ENCODE data around the gene TMCC2. TPM values are rescaled to one million over a fixed set of nuclear protein-coding genes. Genes with fewer than 3 reads are reported as not detected.

The TMCC2 gene
- total RNA-seq, 4 donors from 2014 or later, result 0.80 to 1.2 (median 1.1) TPM; not detected in 1

GRCh38 chr1:205304695-205305070 is 76.9 kb downstream of the TMCC2 start:
- Histone ChIP-seq H3K27ac (no peak overlapping the region), H3K27me3 (no peaks in the 10 kb centered on the region), H3K4me1 (peaks cover 13 to 54% (median 41%) of the 10 kb centered on the region in 4 donors), H3K36me3 (peaks cover 0 to 43% (median 23%) of the 10 kb centered on the region in 4 donors), H3K9me3 (no peaks in the 10 kb centered on the region), H3K4me3 (no peak overlapping the region)
- intact Hi-C loops (cut with DNase I; ENCODE audit: low total_unique reads), result no loop called here
- TF ChIP-seq EP300 (IDR thresholded peaks at IDR 0.05; ENCODE audit: low read depth), result no peak
- no peak for TF ChIP-seq POLR2AphosphoS5 (IDR thresholded peaks at IDR 0.05)
- WGBS, 2 donors (ENCODE audit: low coverage in 1 of 2), result 86% methylated on average over 1 of the region's 1 CpG; no CpG with 5 or more reads in 1 of the 2 donors
- DNase-seq, result no peak
- in situ Hi-C loops (cut with MboI; ENCODE audit: low pct_ligation_motif_present in 1 of 4, low pct_unique_long_range_greater_than_20kb in 1 of 4, low sequenced_read_pairs in 3 of 4), result no loop called here

GRCh38 chr1:205306929-205307566 is 79.3 kb downstream of the TMCC2 start:
- peaks cover 0 to 49% (median 24%) of the 10 kb centered on the region in 4 donors for H3K36me3 ChIP-seq
- intact Hi-C loops (cut with DNase I; ENCODE audit: low total_unique reads), result no loop called here
- WGBS, 2 donors (ENCODE audit: low coverage in 1 of 2), result 37 to 64% methylated on average over 2 to 7 of the region's 7 CpGs
- peak; percentile 81 for DNase-seq
- in situ Hi-C loops (cut with MboI; ENCODE audit: low pct_ligation_motif_present in 1 of 4, low pct_unique_long_range_greater_than_20kb in 1 of 4, low sequenced_read_pairs in 3 of 4), result no loop called here
- peaks cover 6 to 60% (median 35%) of the 10 kb centered on the region in 4 donors for H3K4me1 ChIP-seq
- H3K27me3 ChIP-seq, result no peaks in the 10 kb centered on the region
- H3K4me3 ChIP-seq, result no peak overlapping the region
- H3K27ac ChIP-seq, result peak overlapping the region; percentile 53 to 78 (median 61)
- no peak for TF ChIP-seq EP300 (IDR thresholded peaks at IDR 0.05; ENCODE audit: low read depth)
- no peak for TF ChIP-seq CTCF (IDR thresholded peaks at IDR 0.05)
- peak in 2 of 3 donors; percentile 47 to 73 for TF ChIP-seq POLR2AphosphoS5 (IDR thresholded peaks at IDR 0.05)
- no peak for TF ChIP-seq POLR2A (IDR thresholded peaks at IDR 0.05)
- no peaks in the 10 kb centered on the region for H3K9me3 ChIP-seq

- intact Hi-C loops (cut with DNase I; ENCODE audit: low total_unique reads), result no loop called here
- Histone ChIP-seq H3K27ac (no peak overlapping the region), H3K4me3 (no peak overlapping the region), H3K27me3 (no peaks in the 10 kb centered on the region), H3K36me3 (peaks cover 0 to 36% (median 15%) of the 10 kb centered on the region in 4 donors), H3K4me1 (peaks cover 18 to 80% (median 47%) of the 10 kb centered on the region in 4 donors), H3K9me3 (no peaks in the 10 kb centered on the region)
- in situ Hi-C loops (cut with MboI; ENCODE audit: low pct_ligation_motif_present in 1 of 4, low pct_unique_long_range_greater_than_20kb in 1 of 4, low sequenced_read_pairs in 3 of 4), result no loop called here
- TF ChIP-seq POLR2AphosphoS5 (IDR thresholded peaks at IDR 0.05), result no peak
- no peak for TF ChIP-seq CTCF (IDR thresholded peaks at IDR 0.05)
- TF ChIP-seq POLR2A (IDR thresholded peaks at IDR 0.05), result no peak
- TF ChIP-seq EP300 (IDR thresholded peaks at IDR 0.05; ENCODE audit: low read depth), result no peak
- no peak for DNase-seq
- WGBS, 2 donors (ENCODE audit: low coverage in 1 of 2), result 22% methylated on average over 1 of the region's 1 CpG; no CpG with 5 or more reads in 1 of the 2 donors
These were observed 82.0 kb downstream of the TMCC2 start for GRCh38 chr1:205309741-205310140.

GRCh38 chr1:205310976-205311704 is 83.4 kb downstream of the TMCC2 start:
- WGBS, 2 donors (ENCODE audit: low coverage in 1 of 2), result 80% methylated on average over 1 to 8 of the region's 8 CpGs
- Histone ChIP-seq H3K27me3 (no peaks in the 10 kb centered on the region), H3K4me3 (no peak overlapping the region), H3K4me1 (peaks cover 29 to 91% (median 58%) of the 10 kb centered on the region in 4 donors), H3K9me3 (no peaks in the 10 kb centered on the region), H3K27ac (peak overlapping the region in 2 of 4 donors; percentile 5 to 84), H3K36me3 (peaks cover 0 to 23% (median 9%) of the 10 kb centered on the region in 4 donors)
- no peak for DNase-seq
- in situ Hi-C loops (cut with MboI; ENCODE audit: low pct_ligation_motif_present in 1 of 4, low pct_unique_long_range_greater_than_20kb in 1 of 4, low sequenced_read_pairs in 3 of 4), result no loop called here
- TF ChIP-seq POLR2AphosphoS5 (IDR thresholded peaks at IDR 0.05), result no peak
- no peak for TF ChIP-seq EP300 (IDR thresholded peaks at IDR 0.05; ENCODE audit: low read depth)
- no peak for TF ChIP-seq CTCF (IDR thresholded peaks at IDR 0.05)
- no peak for TF ChIP-seq POLR2A (IDR thresholded peaks at IDR 0.05)
- intact Hi-C loops (cut with DNase I; ENCODE audit: low total_unique reads), result no loop called here

Data from transverse colon (tissue), 4 donors.